ENCODE data around the gene PDK1.

Gene PDK1

DNA sequence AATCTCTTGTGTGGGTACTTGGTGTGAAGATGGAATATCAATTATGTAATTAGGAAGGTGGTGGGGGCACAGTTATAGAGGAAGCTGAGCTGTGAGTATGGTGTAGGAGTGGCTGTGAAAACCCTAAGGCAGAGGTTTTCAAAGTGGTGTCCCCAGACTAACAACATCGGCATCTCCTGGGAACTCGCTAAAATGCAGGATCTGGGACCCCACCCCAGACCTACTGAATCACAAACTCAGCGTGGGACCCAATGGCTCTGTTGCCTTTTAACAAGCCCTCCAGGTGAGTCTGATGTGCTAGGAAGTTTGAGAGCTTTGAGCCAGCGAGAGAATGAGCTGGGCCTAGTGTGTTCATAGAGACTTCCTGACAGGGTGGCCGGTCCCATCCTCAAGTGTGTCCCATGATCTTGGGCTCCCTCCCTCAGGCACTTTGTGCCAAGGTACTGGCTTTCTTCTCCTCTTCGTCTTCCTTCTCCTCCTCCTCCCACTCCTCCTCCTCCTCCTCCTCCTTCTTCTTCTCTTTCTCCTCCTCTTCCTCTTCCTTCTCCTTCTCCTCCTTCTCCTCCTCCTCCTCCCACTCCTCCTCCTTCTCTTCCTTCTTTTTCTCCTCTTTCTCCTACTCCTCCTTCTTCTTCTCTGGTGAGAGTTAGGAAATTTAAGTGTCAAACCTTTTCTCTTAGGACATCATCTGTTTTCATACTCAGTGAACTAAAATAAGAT lies 86.6 kb downstream of the PDK1 start:
- no peak for DNase-seq (ENCODE audit: low read depth)

GRCh38 chr2:172643142-172643541 lies 87.3 kb downstream of the PDK1 start:
- no peak for DNase-seq (ENCODE audit: low read depth)

GRCh38 chr2:172647439-172647838 lies 91.5 kb downstream of the PDK1 start:
- DNase-seq (ENCODE audit: low read depth): no peak

DNA sequence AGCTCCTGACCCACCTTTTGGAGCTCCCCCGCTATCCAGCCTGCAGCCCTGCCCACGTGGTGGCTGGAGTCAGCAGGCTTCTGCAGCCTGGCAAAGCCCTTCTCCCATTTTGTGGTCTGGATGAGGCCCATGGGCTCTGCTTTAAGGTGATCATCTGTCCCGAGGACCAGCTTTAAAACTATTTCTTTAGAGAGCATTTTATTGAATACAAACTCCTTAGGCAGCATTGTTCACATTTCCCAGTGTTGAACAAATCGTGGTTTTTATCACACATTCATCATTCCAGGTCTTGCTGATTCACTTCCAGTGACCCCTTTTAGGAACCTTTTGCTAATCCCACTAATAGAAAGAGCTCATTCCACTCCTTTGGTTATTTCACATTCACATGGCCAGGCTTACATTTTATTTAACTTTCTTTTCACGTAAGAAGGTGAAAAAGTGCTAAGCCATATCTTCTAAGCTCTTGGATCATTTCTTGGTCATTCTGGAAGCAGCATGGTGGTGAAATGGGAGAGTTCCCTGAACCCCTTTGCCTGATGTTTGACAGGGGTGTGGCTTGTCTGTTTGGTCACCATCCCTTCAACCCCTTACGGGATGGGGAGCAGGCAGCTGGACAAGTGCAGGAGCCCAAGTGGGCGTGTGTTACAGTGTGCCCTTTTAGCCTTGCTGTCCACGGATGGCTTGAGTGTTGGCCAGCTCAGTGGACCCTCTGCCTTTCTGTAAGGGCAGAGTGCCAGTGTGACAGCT lies 99.4 kb downstream of the PDK1 start:
- no peak for DNase-seq (ENCODE audit: low read depth)

DNA sequence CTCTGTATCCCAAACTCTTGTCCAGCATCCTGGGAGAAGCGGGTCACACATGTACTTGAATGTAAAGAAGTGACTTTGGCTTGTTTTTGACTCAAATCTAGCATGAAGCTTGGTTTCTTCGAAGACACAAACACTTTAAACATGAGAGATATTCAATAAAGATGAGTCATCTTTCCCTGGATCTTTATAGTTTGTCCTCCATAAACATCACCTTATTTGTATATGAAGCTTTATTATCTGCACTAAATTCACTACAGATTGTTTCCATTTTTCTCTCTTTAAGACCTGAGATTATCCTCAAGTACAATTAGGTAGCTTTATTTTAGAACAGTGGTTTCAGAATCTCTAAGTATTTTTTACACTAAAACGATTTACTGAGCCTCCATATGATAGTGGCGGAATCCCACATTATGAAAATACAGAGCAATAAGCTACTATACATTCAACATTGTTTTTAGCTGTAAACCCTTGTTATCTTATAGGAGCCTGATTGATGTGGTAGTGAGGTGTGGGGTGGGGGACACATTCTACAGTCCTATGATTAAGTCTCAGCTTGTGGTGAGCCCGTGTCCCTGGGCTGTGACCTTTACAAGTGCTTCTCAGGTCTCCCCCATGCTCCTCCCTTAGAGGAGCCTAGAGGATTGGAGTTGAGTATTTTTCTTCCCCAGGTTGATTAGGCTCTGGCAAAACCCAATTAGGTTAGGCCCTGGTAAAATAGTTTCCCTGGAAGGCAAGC lies 100.1 kb downstream of the PDK1 start:
- DNase-seq (ENCODE audit: low read depth): no peak
